ENCODE measurements around the gene DEF6. TPM values are rescaled to one million over a fixed set of nuclear protein-coding genes. Genes with fewer than 3 reads are reported as not detected.

DEF6 gene
- total RNA-seq, 1 donor from 2014 or later, result 6.2 TPM

DNA sequence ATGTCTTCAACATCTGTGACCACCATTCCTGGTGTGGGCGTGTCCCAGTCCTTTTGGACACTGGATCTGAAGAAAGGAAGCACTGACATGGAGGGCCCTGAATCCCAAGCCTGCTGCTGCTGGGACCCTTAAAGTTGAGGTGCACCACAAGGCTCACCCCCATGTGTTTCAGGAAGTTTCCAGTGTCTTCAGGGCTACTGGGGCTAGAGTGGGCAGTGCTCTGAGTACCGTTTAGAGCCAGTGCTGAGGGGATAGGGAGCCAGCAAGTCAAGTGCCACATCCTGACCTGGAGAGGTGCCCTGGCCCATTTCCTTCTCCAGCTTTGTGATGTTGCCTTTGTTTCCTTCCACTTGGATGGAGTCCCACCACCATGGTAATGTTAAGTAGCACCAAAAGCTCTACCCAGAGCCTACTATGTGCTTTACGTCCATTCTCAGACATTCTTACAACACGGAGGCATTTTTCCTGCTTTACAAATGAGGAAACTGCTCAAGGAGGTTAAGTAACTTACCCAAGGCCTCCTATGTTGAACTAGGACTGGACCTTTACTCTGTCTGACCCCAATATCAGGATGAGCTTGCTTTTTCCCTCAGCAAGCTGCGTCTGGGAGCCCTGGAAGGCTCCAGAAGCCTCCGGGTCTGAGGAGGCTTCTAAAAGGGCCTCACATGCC lies 552 bp upstream of the DEF6 start:
- TF ChIP-seq, protein P1, sequence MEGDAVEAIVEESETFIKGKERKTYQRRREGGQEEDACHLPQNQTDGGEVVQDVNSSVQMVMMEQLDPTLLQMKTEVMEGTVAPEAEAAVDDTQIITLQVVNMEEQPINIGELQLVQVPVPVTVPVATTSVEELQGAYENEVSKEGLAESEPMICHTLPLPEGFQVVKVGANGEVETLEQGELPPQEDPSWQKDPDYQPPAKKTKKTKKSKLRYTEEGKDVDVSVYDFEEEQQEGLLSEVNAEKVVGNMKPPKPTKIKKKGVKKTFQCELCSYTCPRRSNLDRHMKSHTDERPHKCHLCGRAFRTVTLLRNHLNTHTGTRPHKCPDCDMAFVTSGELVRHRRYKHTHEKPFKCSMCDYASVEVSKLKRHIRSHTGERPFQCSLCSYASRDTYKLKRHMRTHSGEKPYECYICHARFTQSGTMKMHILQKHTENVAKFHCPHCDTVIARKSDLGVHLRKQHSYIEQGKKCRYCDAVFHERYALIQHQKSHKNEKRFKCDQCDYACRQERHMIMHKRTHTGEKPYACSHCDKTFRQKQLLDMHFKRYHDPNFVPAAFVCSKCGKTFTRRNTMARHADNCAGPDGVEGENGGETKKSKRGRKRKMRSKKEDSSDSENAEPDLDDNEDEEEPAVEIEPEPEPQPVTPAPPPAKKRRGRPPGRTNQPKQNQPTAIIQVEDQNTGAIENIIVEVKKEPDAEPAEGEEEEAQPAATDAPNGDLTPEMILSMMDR (conservative IDR thresholded peaks at IDR 0.05), result no peak
- Mint-ChIP-seq H3K27ac (no peak overlapping the region), H3K27me3 (no peaks in the 10 kb centered on the region), H3K4me3 (peak overlapping the region; percentile 52), H3K9me3 (no peaks in the 10 kb centered on the region), H3K4me1 (ENCODE audit: unreplicated experiment) (peaks cover 6% of the 10 kb centered on the region), H3K36me3 (peaks cover 9% of the 10 kb centered on the region)
- no peak for DNase-seq (ENCODE audit: extremely low spot score, unreplicated experiment)

DNA sequence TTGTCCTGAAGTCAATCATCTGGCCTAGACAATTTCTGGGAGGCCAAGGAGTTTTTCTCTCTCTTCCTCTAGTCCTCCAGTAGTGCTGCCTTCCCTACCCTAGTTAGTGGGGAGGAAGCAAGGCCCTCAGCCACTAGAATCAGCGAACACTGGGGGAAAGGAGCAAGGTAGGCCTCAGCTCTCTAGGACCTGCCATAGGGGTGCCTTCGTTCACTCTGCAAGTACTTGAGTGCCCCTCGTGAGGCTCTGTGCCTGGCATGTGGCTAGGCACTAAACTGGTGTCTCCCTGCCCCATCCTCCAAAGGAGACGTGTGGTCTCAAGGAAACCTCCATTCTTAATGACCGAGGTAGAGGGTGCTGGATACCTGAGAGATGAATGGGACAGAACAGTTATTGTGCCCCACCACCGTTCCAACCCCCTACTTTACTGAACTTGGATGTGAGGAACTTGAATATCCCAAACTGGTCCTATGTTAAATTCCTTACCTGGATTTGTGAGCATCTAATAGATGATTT lies 1.1 kb downstream of the DEF6 start:
- Mint-ChIP-seq H3K9me3 (no peaks in the 10 kb centered on the region), H3K4me3 (peak overlapping the region; percentile 44), H3K27me3 (no peaks in the 10 kb centered on the region), H3K27ac (no peak overlapping the region), H3K4me1 (ENCODE audit: unreplicated experiment) (peaks cover 17% of the 10 kb centered on the region), H3K36me3 (peaks cover 9% of the 10 kb centered on the region)
- TF ChIP-seq, protein P1 (conservative IDR thresholded peaks at IDR 0.05), result no peak
- no peak for DNase-seq (ENCODE audit: extremely low spot score, unreplicated experiment)

DNA sequence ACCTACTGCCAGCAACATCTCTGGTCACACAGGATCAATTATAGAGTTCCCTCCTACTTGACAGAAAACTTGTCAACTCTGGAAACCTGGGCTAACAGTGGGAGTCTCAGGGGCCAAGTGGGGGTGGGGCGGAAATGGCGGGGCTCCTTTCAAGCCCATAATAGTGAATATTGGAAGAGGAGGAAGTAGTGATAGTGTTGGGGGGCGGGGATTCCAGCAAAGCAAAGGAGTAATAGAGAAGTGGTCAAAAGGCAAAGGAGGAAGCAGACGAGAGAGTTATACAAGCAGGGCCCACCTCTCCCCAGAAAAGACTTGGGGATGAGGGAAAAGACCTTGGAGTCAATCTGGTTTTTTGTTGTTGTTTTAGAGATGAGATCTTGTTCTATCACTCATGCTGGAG lies 2.1 kb downstream of the DEF6 start:
- H3K36me3 Mint-ChIP-seq, result peaks cover 8% of the 10 kb centered on the region
- no peak for DNase-seq (ENCODE audit: extremely low spot score, unreplicated experiment)
- no peaks in the 10 kb centered on the region for H3K9me3 Mint-ChIP-seq
- TF ChIP-seq, protein P1 (conservative IDR thresholded peaks at IDR 0.05), result no peak
- no peak overlapping the region for H3K4me3 Mint-ChIP-seq
- peak overlapping the region; percentile 4 for H3K27ac Mint-ChIP-seq
- H3K27me3 Mint-ChIP-seq, result no peaks in the 10 kb centered on the region
- peaks cover 24% of the 10 kb centered on the region for H3K4me1 Mint-ChIP-seq (ENCODE audit: unreplicated experiment)

DNA sequence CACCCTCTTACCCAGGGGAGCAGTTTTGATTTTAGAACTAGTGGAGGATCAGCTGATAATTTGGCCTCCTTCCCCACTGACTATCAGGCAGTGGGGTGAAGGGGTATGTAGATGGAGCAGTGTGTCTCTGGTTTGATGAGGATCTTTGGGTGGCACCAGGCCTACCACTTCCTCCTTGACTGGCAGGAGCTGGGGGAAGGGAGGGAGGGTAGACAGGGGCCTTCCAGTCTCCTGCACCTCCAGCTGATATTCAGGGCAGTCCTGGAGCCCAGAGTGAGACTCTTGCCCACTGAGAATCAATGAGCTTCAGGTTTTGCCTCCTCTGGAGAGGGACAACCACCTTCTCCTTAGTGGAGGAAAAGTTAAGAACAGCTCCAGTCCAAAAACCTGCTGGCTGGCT lies 3.2 kb downstream of the DEF6 start:
- no peak overlapping the region for H3K4me3 Mint-ChIP-seq
- no peaks in the 10 kb centered on the region for H3K27me3 Mint-ChIP-seq
- peaks cover 24% of the 10 kb centered on the region for H3K4me1 Mint-ChIP-seq (ENCODE audit: unreplicated experiment)
- H3K9me3 Mint-ChIP-seq, result no peaks in the 10 kb centered on the region
- TF ChIP-seq, protein P1 (conservative IDR thresholded peaks at IDR 0.05), result no peak
- H3K36me3 Mint-ChIP-seq, result peaks cover 8% of the 10 kb centered on the region
- no peak overlapping the region for H3K27ac Mint-ChIP-seq
- no peak for DNase-seq (ENCODE audit: extremely low spot score, unreplicated experiment)

DNA sequence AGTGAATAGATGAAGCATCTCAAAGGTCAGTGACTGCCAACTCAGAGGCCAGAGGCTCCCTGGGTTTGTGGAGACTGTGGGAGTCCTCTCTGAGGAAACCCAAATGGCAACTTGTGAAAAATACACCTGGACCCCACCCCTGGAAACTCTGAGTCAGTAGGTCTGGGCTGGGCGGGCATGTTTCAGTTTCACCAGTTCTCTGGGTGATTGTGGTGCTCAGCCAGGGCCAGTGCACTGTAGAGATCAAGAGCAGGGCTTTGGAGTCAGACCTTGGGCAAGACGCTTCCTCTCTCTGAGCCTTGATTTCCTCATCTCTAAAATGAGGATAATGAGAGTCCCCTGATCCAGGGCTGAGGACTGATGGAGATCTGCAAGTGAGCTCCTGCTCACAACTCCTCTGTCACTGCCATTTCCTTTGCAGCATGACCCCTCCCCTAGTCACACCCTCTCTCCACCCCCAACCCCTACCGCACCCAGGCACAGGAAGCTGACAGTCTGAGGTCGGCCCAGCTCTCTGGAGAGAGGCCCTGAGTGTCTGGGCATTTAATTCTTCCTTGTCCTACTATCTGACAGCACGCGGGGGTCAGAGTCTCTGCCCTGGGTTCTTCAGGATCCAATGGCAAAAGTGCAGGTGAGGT lies 5.1 kb downstream of the DEF6 start:
- no peaks in the 10 kb centered on the region for H3K9me3 Mint-ChIP-seq
- no peak for DNase-seq (ENCODE audit: extremely low spot score, unreplicated experiment)
- TF ChIP-seq, protein P1 (conservative IDR thresholded peaks at IDR 0.05), result no peak
- peak overlapping the region; percentile 40 for H3K4me3 Mint-ChIP-seq
- peaks cover 8% of the 10 kb centered on the region for H3K36me3 Mint-ChIP-seq
- H3K27ac Mint-ChIP-seq, result peak overlapping the region; percentile 86
- no peaks in the 10 kb centered on the region for H3K27me3 Mint-ChIP-seq
- H3K4me1 Mint-ChIP-seq (ENCODE audit: unreplicated experiment), result peaks cover 24% of the 10 kb centered on the region

All from type B pancreatic cell (in vitro differentiated cells).